Measurements from ENCODE around the gene CAPZB.

Gene CAPZB

GRCh38 chr1:19382222-19382621, 103.1 kb downstream of the CAPZB start:
- 85% methylated on average over 2 of the region's 4 CpGs; no CpG with 5 or more reads in 1 of the 2 experiments for WGBS, 2 experiments (ENCODE audit: insufficient coverage in 2 of 2)
- Histone ChIP-seq H3K4me3 (ENCODE audit: extremely low read depth, insufficient read depth, low read length, poor library complexity, severe bottlenecking) (no peak overlapping the region), H3K9me3 (ENCODE audit: control insufficient read depth, low read length) (no peaks in the 10 kb centered on the region), H3K36me3 (ENCODE audit: control insufficient read depth, insufficient read depth, low read length) (peaks cover 84% of the 10 kb centered on the region), H3K27ac (ENCODE audit: low read depth, low read length, severe bottlenecking) (no peak overlapping the region), H3K4me1 (ENCODE audit: control insufficient read depth, insufficient read depth, low read length, poor library complexity, severe bottlenecking) (peaks cover 4% of the 10 kb centered on the region)

- H3K27ac ChIP-seq (ENCODE audit: low read depth, low read length, severe bottlenecking): no peak overlapping the region
- WGBS, 2 experiments (ENCODE audit: insufficient coverage in 2 of 2): 95 to 96% methylated on average over 4 to 6 of the region's 6 CpGs
- no peaks in the 10 kb centered on the region for H3K9me3 ChIP-seq (ENCODE audit: control insufficient read depth, low read length)
- peaks cover under 1% of the 10 kb centered on the region for H3K4me1 ChIP-seq (ENCODE audit: control insufficient read depth, insufficient read depth, low read length, poor library complexity, severe bottlenecking)
- peaks cover 86% of the 10 kb centered on the region for H3K36me3 ChIP-seq (ENCODE audit: control insufficient read depth, insufficient read depth, low read length)
- no peak overlapping the region for H3K4me3 ChIP-seq (ENCODE audit: extremely low read depth, insufficient read depth, low read length, poor library complexity, severe bottlenecking)
Measured at GRCh38 chr1:19381261-19381660, 104.1 kb downstream of the CAPZB start.

- Histone ChIP-seq H3K4me3 (ENCODE audit: extremely low read depth, insufficient read depth, low read length, poor library complexity, severe bottlenecking) (no peak overlapping the region), H3K36me3 (ENCODE audit: control insufficient read depth, insufficient read depth, low read length) (peaks cover 86% of the 10 kb centered on the region), H3K27ac (ENCODE audit: low read depth, low read length, severe bottlenecking) (no peak overlapping the region), H3K4me1 (ENCODE audit: control insufficient read depth, insufficient read depth, low read length, poor library complexity, severe bottlenecking) (no peaks in the 10 kb centered on the region), H3K9me3 (ENCODE audit: control insufficient read depth, low read length) (no peaks in the 10 kb centered on the region)
- WGBS, 2 experiments (ENCODE audit: insufficient coverage in 2 of 2): 95 to 97% methylated on average over 13 to 17 of the region's 17 CpGs
Measured at GRCh38 chr1:19377812-19378718, 107.3 kb downstream of the CAPZB start.

GRCh38 chr1:19376428-19377372, 108.6 kb downstream of the CAPZB start:
- 93 to 100% methylated on average over 2 to 7 of the region's 7 CpGs for WGBS, 2 experiments (ENCODE audit: insufficient coverage in 2 of 2)
- H3K4me3 ChIP-seq (ENCODE audit: extremely low read depth, insufficient read depth, low read length, poor library complexity, severe bottlenecking): no peak overlapping the region
- H3K27ac ChIP-seq (ENCODE audit: low read depth, low read length, severe bottlenecking): no peak overlapping the region
- H3K36me3 ChIP-seq (ENCODE audit: control insufficient read depth, insufficient read depth, low read length): peaks cover 86% of the 10 kb centered on the region
- H3K4me1 ChIP-seq (ENCODE audit: control insufficient read depth, insufficient read depth, low read length, poor library complexity, severe bottlenecking): no peaks in the 10 kb centered on the region
- H3K9me3 ChIP-seq (ENCODE audit: control insufficient read depth, low read length): no peaks in the 10 kb centered on the region

- H3K4me3 ChIP-seq (ENCODE audit: extremely low read depth, insufficient read depth, low read length, poor library complexity, severe bottlenecking): no peak overlapping the region
- no peak overlapping the region for H3K27ac ChIP-seq (ENCODE audit: low read depth, low read length, severe bottlenecking)
- H3K4me1 ChIP-seq (ENCODE audit: control insufficient read depth, insufficient read depth, low read length, poor library complexity, severe bottlenecking): no peaks in the 10 kb centered on the region
- H3K9me3 ChIP-seq (ENCODE audit: control insufficient read depth, low read length): no peaks in the 10 kb centered on the region
- peaks cover 95% of the 10 kb centered on the region for H3K36me3 ChIP-seq (ENCODE audit: control insufficient read depth, insufficient read depth, low read length)
- WGBS, 2 experiments (ENCODE audit: insufficient coverage in 2 of 2): 93% methylated on average over 2 of the region's 6 CpGs; no CpG with 5 or more reads in 1 of the 2 experiments
Measured at GRCh38 chr1:19375631-19376400, 109.5 kb downstream of the CAPZB start.

- WGBS, 2 experiments (ENCODE audit: insufficient coverage in 2 of 2): 93 to 100% methylated on average over 3 to 6 of the region's 8 CpGs
- H3K36me3 ChIP-seq (ENCODE audit: control insufficient read depth, insufficient read depth, low read length): peaks cover 89% of the 10 kb centered on the region
- H3K27ac ChIP-seq (ENCODE audit: low read depth, low read length, severe bottlenecking): no peak overlapping the region
- peaks cover 5% of the 10 kb centered on the region for H3K4me1 ChIP-seq (ENCODE audit: control insufficient read depth, insufficient read depth, low read length, poor library complexity, severe bottlenecking)
- H3K9me3 ChIP-seq (ENCODE audit: control insufficient read depth, low read length): no peaks in the 10 kb centered on the region
- no peak overlapping the region for H3K4me3 ChIP-seq (ENCODE audit: extremely low read depth, insufficient read depth, low read length, poor library complexity, severe bottlenecking)
Measured at GRCh38 chr1:19374926-19375325, 110.4 kb downstream of the CAPZB start.

GRCh38 chr1:19374083-19374801, 111.1 kb downstream of the CAPZB start:
- H3K27ac ChIP-seq (ENCODE audit: low read depth, low read length, severe bottlenecking): no peak overlapping the region
- H3K4me1 ChIP-seq (ENCODE audit: control insufficient read depth, insufficient read depth, low read length, poor library complexity, severe bottlenecking): peaks cover 6% of the 10 kb centered on the region
- H3K9me3 ChIP-seq (ENCODE audit: control insufficient read depth, low read length): no peaks in the 10 kb centered on the region
- peaks cover 87% of the 10 kb centered on the region for H3K36me3 ChIP-seq (ENCODE audit: control insufficient read depth, insufficient read depth, low read length)
- H3K4me3 ChIP-seq (ENCODE audit: extremely low read depth, insufficient read depth, low read length, poor library complexity, severe bottlenecking): no peak overlapping the region
- 88 to 97% methylated on average over 8 of the region's 14 CpGs for WGBS, 2 experiments (ENCODE audit: insufficient coverage in 2 of 2)

GRCh38 chr1:19373211-19374082, 111.9 kb downstream of the CAPZB start:
- Histone ChIP-seq H3K4me3 (ENCODE audit: extremely low read depth, insufficient read depth, low read length, poor library complexity, severe bottlenecking) (no peak overlapping the region), H3K9me3 (ENCODE audit: control insufficient read depth, low read length) (no peaks in the 10 kb centered on the region), H3K36me3 (ENCODE audit: control insufficient read depth, insufficient read depth, low read length) (peaks cover 86% of the 10 kb centered on the region), H3K27ac (ENCODE audit: low read depth, low read length, severe bottlenecking) (no peak overlapping the region), H3K4me1 (ENCODE audit: control insufficient read depth, insufficient read depth, low read length, poor library complexity, severe bottlenecking) (peaks cover 6% of the 10 kb centered on the region)
- 97 to 98% methylated on average over 10 to 11 of the region's 15 CpGs for WGBS, 2 experiments (ENCODE audit: insufficient coverage in 2 of 2)

GRCh38 chr1:19372602-19373001, 112.7 kb downstream of the CAPZB start:
- H3K36me3 ChIP-seq (ENCODE audit: control insufficient read depth, insufficient read depth, low read length): peaks cover 82% of the 10 kb centered on the region
- H3K4me1 ChIP-seq (ENCODE audit: control insufficient read depth, insufficient read depth, low read length, poor library complexity, severe bottlenecking): peaks cover 6% of the 10 kb centered on the region
- no peaks in the 10 kb centered on the region for H3K9me3 ChIP-seq (ENCODE audit: control insufficient read depth, low read length)
- no peak overlapping the region for H3K27ac ChIP-seq (ENCODE audit: low read depth, low read length, severe bottlenecking)
- 92 to 100% methylated on average over 5 to 6 of the region's 7 CpGs for WGBS, 2 experiments (ENCODE audit: insufficient coverage in 2 of 2)
- no peak overlapping the region for H3K4me3 ChIP-seq (ENCODE audit: extremely low read depth, insufficient read depth, low read length, poor library complexity, severe bottlenecking)

All from mesodermal cell (in vitro differentiated cells).